AG04449 (cell line): Measurements from ENCODE around the gene DCP1B.

Source experiments
- CTCF ChIA-PET: fragments of 350-600 bp; formaldehyde crosslinking; extraction: SDS; loops from one replicate; lab custom pipeline; 2021; ENCODE audit warnings: antibody characterized with exemption; lab: Yijun Ruan, JAX
- POLR2A ChIA-PET: fragments of 400-600, 350-600 bp; formaldehyde crosslinking; extraction: SDS; loops from one replicate; lab custom pipeline; 2020; ENCODE audit warnings: antibody characterized with exemption, inconsistent platforms; lab: Yijun Ruan, JAX
- DNase-seq: peaks from one replicate; pipeline ENCODE4 v3.0.0-alpha.2; 2010; ENCODE audit warnings: low read depth, low spot score
- H3K4me3 ChIP-seq: 2 replicates; pipeline ENCODE4 v1.5.1; 2011; ENCODE audit warnings: low read depth, mild to moderate bottlenecking, control low read depth, low read length
- TF ChIP-seq, protein P1 (sequence below): IDR thresholded peaks from one replicate; pipeline ENCODE4 v1.5.1; 2011; ENCODE audit warnings: mild to moderate bottlenecking, moderate library complexity, low read length, control low read depth, inconsistent platforms; ENCODE audit not compliant: insufficient read depth; ENCODE audit errors: missing control alignments

Gene DCP1B

DNA sequence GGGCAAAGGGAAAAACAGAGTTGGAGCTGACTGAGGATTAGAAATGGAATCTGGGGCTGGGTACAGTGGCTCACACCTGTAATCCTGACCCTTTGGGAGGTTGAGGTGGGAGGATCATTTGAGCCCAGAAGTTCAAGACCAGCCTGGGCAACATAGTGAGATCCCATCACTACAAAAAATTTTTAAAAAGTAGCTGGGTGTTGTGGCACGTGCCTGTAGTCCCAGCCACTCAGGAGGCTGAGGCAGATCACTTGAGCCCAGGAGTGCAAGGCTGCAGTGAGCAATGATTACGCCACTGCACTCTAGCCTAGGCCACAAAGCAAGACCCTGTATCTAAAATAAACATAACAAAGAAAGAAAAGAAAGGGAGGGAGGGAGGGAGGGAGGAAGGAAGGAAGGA, 14.9 kb upstream of the DCP1B start:
- DNase-seq = no peak
- POLR2A ChIA-PET = no interaction called here
- CTCF ChIA-PET = interaction anchor here (0.8 to 7.4 kb wide), 4 partner anchors 8 to 79 kb away, joined by 3 to 50 read pairs (median 5); no protein-coding TSS in a partner anchor
- TF ChIP-seq, protein P1, sequence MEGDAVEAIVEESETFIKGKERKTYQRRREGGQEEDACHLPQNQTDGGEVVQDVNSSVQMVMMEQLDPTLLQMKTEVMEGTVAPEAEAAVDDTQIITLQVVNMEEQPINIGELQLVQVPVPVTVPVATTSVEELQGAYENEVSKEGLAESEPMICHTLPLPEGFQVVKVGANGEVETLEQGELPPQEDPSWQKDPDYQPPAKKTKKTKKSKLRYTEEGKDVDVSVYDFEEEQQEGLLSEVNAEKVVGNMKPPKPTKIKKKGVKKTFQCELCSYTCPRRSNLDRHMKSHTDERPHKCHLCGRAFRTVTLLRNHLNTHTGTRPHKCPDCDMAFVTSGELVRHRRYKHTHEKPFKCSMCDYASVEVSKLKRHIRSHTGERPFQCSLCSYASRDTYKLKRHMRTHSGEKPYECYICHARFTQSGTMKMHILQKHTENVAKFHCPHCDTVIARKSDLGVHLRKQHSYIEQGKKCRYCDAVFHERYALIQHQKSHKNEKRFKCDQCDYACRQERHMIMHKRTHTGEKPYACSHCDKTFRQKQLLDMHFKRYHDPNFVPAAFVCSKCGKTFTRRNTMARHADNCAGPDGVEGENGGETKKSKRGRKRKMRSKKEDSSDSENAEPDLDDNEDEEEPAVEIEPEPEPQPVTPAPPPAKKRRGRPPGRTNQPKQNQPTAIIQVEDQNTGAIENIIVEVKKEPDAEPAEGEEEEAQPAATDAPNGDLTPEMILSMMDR = no peak
- H3K4me3 ChIP-seq = no peak overlapping the region

DNA sequence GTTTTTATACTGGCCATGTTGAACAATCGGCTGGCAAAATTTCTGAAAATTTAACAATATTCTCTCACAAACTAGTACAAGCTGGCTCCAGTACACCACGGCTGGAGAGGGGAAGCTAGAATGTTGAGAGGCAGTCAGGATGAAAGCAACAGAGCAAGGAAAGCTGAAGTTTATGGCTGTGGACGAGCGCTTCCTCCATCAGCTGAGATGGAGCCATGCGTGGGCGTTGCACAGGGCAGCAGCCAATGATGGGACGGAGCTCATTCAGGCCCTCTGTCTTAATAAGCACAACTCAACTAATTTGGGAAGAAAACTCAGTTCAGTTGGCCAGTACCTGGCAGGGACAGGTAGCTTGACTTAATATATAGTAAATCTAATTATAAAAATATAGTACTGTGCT, 14.1 kb upstream of the DCP1B start:
- CTCF ChIA-PET = interaction anchor here (0.8 to 7.4 kb wide), 5 partner anchors 9 to 79 kb away, joined by 3 to 50 read pairs (median 6); no protein-coding TSS in a partner anchor
- POLR2A ChIA-PET = no interaction called here
- no peak for DNase-seq

GRCh38 chr12:2017546-2018337, 13.5 kb upstream of the DCP1B start:
- no peak for DNase-seq
- TF ChIP-seq, protein P1 = no peak
- POLR2A ChIA-PET = no interaction called here
- CTCF ChIA-PET = interaction anchor here (0.7 to 7.4 kb wide), 5 partner anchors 12 to 21 kb away, joined by 3 to 50 read pairs (median 4); no protein-coding TSS in a partner anchor
- H3K4me3 ChIP-seq = no peak overlapping the region

More for the DNA sequence above, 14.1 kb upstream of the DCP1B start:
- TF ChIP-seq, protein P1 = no peak
- no peak overlapping the region for H3K4me3 ChIP-seq

GRCh38 chr12:2016862-2017545, 12.7 kb upstream of the DCP1B start:
- ChIA-PET CTCF (interaction anchor here (0.7 to 7.4 kb wide), 4 partner anchors 12 to 21 kb away, joined by 3 to 50 read pairs (median 5); no protein-coding TSS in a partner anchor), POLR2A (no interaction called here)
- DNase-seq = no peak
- TF ChIP-seq, protein P1 = no peak
- H3K4me3 ChIP-seq = no peak overlapping the region

DNA sequence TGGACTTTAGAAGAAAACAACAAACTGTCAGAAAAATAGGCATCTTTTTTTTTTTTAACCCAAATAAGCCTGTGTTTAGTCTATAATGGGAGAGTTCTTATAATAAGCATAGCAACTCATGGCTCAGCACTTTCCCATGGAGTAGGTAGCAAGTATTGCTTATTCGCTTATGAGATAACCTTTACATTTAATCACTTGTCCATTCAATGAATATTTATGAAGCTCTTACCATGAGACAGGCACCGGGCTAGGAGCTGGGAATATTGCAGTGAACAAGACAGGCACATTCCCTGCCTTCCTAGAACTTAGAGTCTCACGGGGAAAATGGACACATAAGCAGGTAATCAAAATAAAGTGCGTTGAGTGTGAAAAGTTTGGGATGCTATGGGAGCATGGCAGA, 10.0 kb upstream of the DCP1B start:
- ChIA-PET CTCF (interaction anchor here (7.4 kb wide), 1 partner anchor 20 kb away, joined by 50 read pairs; no protein-coding TSS in a partner anchor), POLR2A (interaction anchor here (0.6 kb wide), 1 partner anchor 1065 kb away, joined by 3 read pairs; no protein-coding TSS in a partner anchor)
- TF ChIP-seq, protein P1 = no peak
- DNase-seq = no peak
- H3K4me3 ChIP-seq = no peak overlapping the region
